Measurements from ENCODE around the gene MYL12A. TPM values are rescaled to one million over a fixed set of nuclear protein-coding genes. Genes with fewer than 3 reads are reported as not detected.

The MYL12A gene
- total RNA-seq, 2 experiments from 2014 or later = 451 to 485 TPM

GRCh38 chr18:3246635-3247239, 864 bp upstream of the MYL12A start:
- ATAC-seq = no peak
- H3K27me3 Mint-ChIP-seq = no peaks in the 10 kb centered on the region
- H3K9me3 Mint-ChIP-seq (ENCODE audit: low read depth) = peaks cover 7% of the 10 kb centered on the region
- peak overlapping the region; percentile 76 for H3K4me3 Mint-ChIP-seq
- DNase-seq = peak; percentile 46
- intact Hi-C loops (cut with DNase I, micrococcal nuclease) = loop anchor here (1.0 to 5.0 kb wide), 21 partner anchors 14 to 675 kb away; partner anchors contain the start of genes SMCHD1 (in 2 of the 2), EMILIN2 (in 1 of the 2), LPIN2 (in 1 of the 2) and METTL4 (in 1 of the 2)
- POLR2A ChIA-PET = interaction anchor here (0.5 to 1.5 kb wide), 6 partner anchors 15 to 540 kb away, joined by 3 to 8 read pairs (median 4); partner anchors contain the start of gene MYL12B
- H3K27ac Mint-ChIP-seq = peak overlapping the region; percentile 97
- H3K36me3 Mint-ChIP-seq (ENCODE audit: low read depth) = peaks cover 34% of the 10 kb centered on the region
- H3K4me1 Mint-ChIP-seq = peaks cover 32% of the 10 kb centered on the region
- CTCF ChIA-PET = interaction anchor here (0.6 to 3.9 kb wide), 51 partner anchors 12 to 641 kb away, joined by 3 to 27 read pairs (median 4); partner anchors contain the start of genes EMILIN2, MYL12B and MYOM1

GRCh38 chr18:3248062-3248657, 559 bp downstream of the MYL12A start:
- DNase-seq = no peak
- ChIA-PET CTCF (interaction anchor here (0.5 to 3.9 kb wide), 10 partner anchors 8 to 395 kb away, joined by 3 to 27 read pairs (median 6); partner anchors contain the start of gene MYL12B), POLR2A (interaction anchor here (0.6 to 1.5 kb wide), 5 partner anchors 11 to 1989 kb away, joined by 4 to 8 read pairs (median 5); no protein-coding TSS in a partner anchor)
- peak overlapping the region; percentile 97 for H3K27ac Mint-ChIP-seq
- intact Hi-C loops (cut with DNase I, micrococcal nuclease) = loop anchor here (1.0 to 5.0 kb wide), 6 partner anchors 204 to 606 kb away; partner anchors contain the start of genes LPIN2 (in 1 of the 2), SMCHD1 (in 1 of the 2) and TGIF1 (in 1 of the 2)
- H3K36me3 Mint-ChIP-seq (ENCODE audit: low read depth) = peaks cover 40% of the 10 kb centered on the region
- H3K9me3 Mint-ChIP-seq (ENCODE audit: low read depth) = no peaks in the 10 kb centered on the region
- ATAC-seq = no peak
- no peaks in the 10 kb centered on the region for H3K27me3 Mint-ChIP-seq
- H3K4me3 Mint-ChIP-seq = peak overlapping the region; percentile 76
- H3K4me1 Mint-ChIP-seq = peaks cover 44% of the 10 kb centered on the region

GRCh38 chr18:3248658-3249359, 1.2 kb downstream of the MYL12A start:
- ATAC-seq = no peak
- Mint-ChIP-seq H3K36me3 (ENCODE audit: low read depth) (peaks cover 46% of the 10 kb centered on the region), H3K27ac (peak overlapping the region; percentile 97), H3K4me1 (peaks cover 51% of the 10 kb centered on the region), H3K4me3 (peak overlapping the region; percentile 76), H3K27me3 (no peaks in the 10 kb centered on the region), H3K9me3 (ENCODE audit: low read depth) (no peaks in the 10 kb centered on the region)
- peak; percentile 36 for DNase-seq
- ChIA-PET POLR2A (interaction anchor here (0.6 to 0.9 kb wide), 3 partner anchors 15 to 1989 kb away, joined by 4 to 5 read pairs (median 5); no protein-coding TSS in a partner anchor), CTCF (interaction anchor here (0.6 to 3.9 kb wide), 5 partner anchors 8 to 394 kb away, joined by 3 to 27 read pairs (median 5); partner anchors contain the start of gene MYL12B)
- intact Hi-C loops (cut with DNase I, micrococcal nuclease) = loop anchor here (1.0 to 5.0 kb wide), 6 partner anchors 203 to 607 kb away; partner anchors contain the start of genes LPIN2 (in 1 of the 2), SMCHD1 (in 1 of the 2) and TGIF1 (in 1 of the 2)

GRCh38 chr18:3250237-3251107, 2.9 kb downstream of the MYL12A start:
- Mint-ChIP-seq H3K4me1 (peaks cover 55% of the 10 kb centered on the region), H3K9me3 (ENCODE audit: low read depth) (no peaks in the 10 kb centered on the region), H3K36me3 (ENCODE audit: low read depth) (peaks cover 60% of the 10 kb centered on the region), H3K27me3 (no peaks in the 10 kb centered on the region), H3K4me3 (peak overlapping the region; percentile 76), H3K27ac (peak overlapping the region; percentile 99)
- ATAC-seq (peak; percentile 10), DNase-seq (no peak)
- intact Hi-C loops (cut with DNase I, micrococcal nuclease) = loop anchor here in 1 of 2 experiments (1.0 kb wide), 1 partner anchor 11 kb away; no protein-coding TSS in a partner anchor
- ChIA-PET CTCF (interaction anchor here (0.7 to 3.0 kb wide), 10 partner anchors 10 to 416 kb away, joined by 3 to 22 read pairs (median 3); partner anchors contain the start of gene MYL12B), POLR2A (interaction anchor here (0.6 to 1.6 kb wide), 6 partner anchors 11 to 413 kb away, joined by 3 to 8 read pairs (median 3); partner anchors contain the start of gene MYL12B)

GRCh38 chr18:3251249-3251962, 3.8 kb downstream of the MYL12A start:
- no peak for DNase-seq
- H3K27me3 Mint-ChIP-seq = no peaks in the 10 kb centered on the region
- ATAC-seq = no peak

GRCh38 chr18:3251963-3252277, 4.3 kb downstream of the MYL12A start:
- no peak for ATAC-seq
- ChIA-PET CTCF (interaction anchor here (1.2 to 3.0 kb wide), 4 partner anchors 9 to 415 kb away, joined by 3 to 22 read pairs (median 7); partner anchors contain the start of gene MYL12B), POLR2A (interaction anchor here (1.6 kb wide), 1 partner anchor 9 kb away, joined by 8 read pairs; the partner anchor contains the start of gene MYL12B)
- intact Hi-C loops (cut with DNase I, micrococcal nuclease) = no loop called here
- Mint-ChIP-seq H3K27ac (peak overlapping the region; percentile 49), H3K36me3 (ENCODE audit: low read depth) (peaks cover 72% of the 10 kb centered on the region), H3K4me3 (peak overlapping the region; percentile 26), H3K27me3 (no peaks in the 10 kb centered on the region), H3K9me3 (ENCODE audit: low read depth) (no peaks in the 10 kb centered on the region), H3K4me1 (peaks cover 63% of the 10 kb centered on the region)
- DNase-seq = no peak

More at GRCh38 chr18:3251249-3251962, 3.8 kb downstream of the MYL12A start:
- intact Hi-C loops (cut with DNase I, micrococcal nuclease) = no loop called here
- peaks cover 58% of the 10 kb centered on the region for H3K4me1 Mint-ChIP-seq
- H3K9me3 Mint-ChIP-seq (ENCODE audit: low read depth) = no peaks in the 10 kb centered on the region
- ChIA-PET CTCF (interaction anchor here (0.7 to 3.0 kb wide), 8 partner anchors 9 to 415 kb away, joined by 3 to 22 read pairs (median 3); partner anchors contain the start of gene MYL12B), POLR2A (interaction anchor here (0.6 to 1.6 kb wide), 5 partner anchors 10 to 412 kb away, joined by 3 to 8 read pairs (median 3); partner anchors contain the start of gene MYL12B)
- H3K4me3 Mint-ChIP-seq = peak overlapping the region; percentile 26
- peak overlapping the region; percentile 49 for H3K27ac Mint-ChIP-seq
- H3K36me3 Mint-ChIP-seq (ENCODE audit: low read depth) = peaks cover 68% of the 10 kb centered on the region

- H3K9me3 Mint-ChIP-seq (ENCODE audit: low read depth) = no peaks in the 10 kb centered on the region
- H3K4me3 Mint-ChIP-seq = peak overlapping the region; percentile 10
- ATAC-seq (no peak), DNase-seq (no peak)
- peaks cover 71% of the 10 kb centered on the region for H3K4me1 Mint-ChIP-seq
- ChIA-PET CTCF (interaction anchor here (0.7 to 3.0 kb wide), 6 partner anchors 8 to 414 kb away, joined by 3 to 22 read pairs (median 5); partner anchors contain the start of gene MYL12B), POLR2A (no interaction called here)
- no peaks in the 10 kb centered on the region for H3K27me3 Mint-ChIP-seq
- intact Hi-C loops (cut with DNase I, micrococcal nuclease) = no loop called here
- peaks cover 81% of the 10 kb centered on the region for H3K36me3 Mint-ChIP-seq (ENCODE audit: low read depth)
- H3K27ac Mint-ChIP-seq = peak overlapping the region; percentile 75
Observed at GRCh38 chr18:3252843-3253242, 5.2 kb downstream of the MYL12A start.

GRCh38 chr18:3254725-3255124, 7.1 kb downstream of the MYL12A start:
- H3K27ac Mint-ChIP-seq = peak overlapping the region; percentile 61
- DNase-seq (no peak), ATAC-seq (no peak)
- peaks cover 77% of the 10 kb centered on the region for H3K36me3 Mint-ChIP-seq (ENCODE audit: low read depth)
- H3K4me3 Mint-ChIP-seq = no peak overlapping the region
- CTCF ChIA-PET = interaction anchor here (0.6 to 1.3 kb wide), 4 partner anchors 21 to 414 kb away, joined by 3 to 4 read pairs (median 3); no protein-coding TSS in a partner anchor
- intact Hi-C loops (cut with DNase I, micrococcal nuclease) = no loop called here
- POLR2A ChIA-PET = no interaction called here
- no peaks in the 10 kb centered on the region for H3K27me3 Mint-ChIP-seq
- H3K4me1 Mint-ChIP-seq = peaks cover 79% of the 10 kb centered on the region
- H3K9me3 Mint-ChIP-seq (ENCODE audit: low read depth) = no peaks in the 10 kb centered on the region

GRCh38 chr18:3255611-3256165, 8.1 kb downstream of the MYL12A start:
- ATAC-seq (no peak), DNase-seq (no peak)
- peak overlapping the region; percentile 73 for H3K27ac Mint-ChIP-seq
- no peak overlapping the region for H3K4me3 Mint-ChIP-seq
- H3K36me3 Mint-ChIP-seq (ENCODE audit: low read depth) = peaks cover 68% of the 10 kb centered on the region
- H3K9me3 Mint-ChIP-seq (ENCODE audit: low read depth) = no peaks in the 10 kb centered on the region
- intact Hi-C loops (cut with DNase I, micrococcal nuclease) = no loop called here
- ChIA-PET CTCF (interaction anchor here (0.6 to 0.8 kb wide), 2 partner anchors 20 to 199 kb away, joined by 3 read pairs; no protein-coding TSS in a partner anchor), POLR2A (interaction anchor here (0.6 kb wide), 1 partner anchor 352 kb away, joined by 5 read pairs; no protein-coding TSS in a partner anchor)
- H3K4me1 Mint-ChIP-seq = peaks cover 79% of the 10 kb centered on the region
- no peaks in the 10 kb centered on the region for H3K27me3 Mint-ChIP-seq
